Vagina (tissue), 2 donors: ENCODE measurements around the gene WDR37.

Experiments used
- CTCF ChIP-seq, 3 experiments: fragments of 450-650 bp in 2 of 3; fragments of 200-600 bp in 1 of 3; sonication (generic) in 1 of 3; IDR thresholded peaks; one replicate each; pipeline ENCODE4 v1.5.1; 2017 to 2019; ENCODE audit warnings: antibody characterized with exemption in 3 of 3, mild to moderate bottlenecking in 2 of 3, moderate library complexity in 2 of 3
- POLR2A ChIP-seq, 2 donors: fragments of 450-650 bp; IDR thresholded peaks; one replicate each; pipeline ENCODE4 v1.6.1; 2017; ENCODE audit warnings: antibody characterized with exemption in 2 of 2, mild to moderate bottlenecking in 2 of 2, moderate library complexity in 2 of 2
- POLR2AphosphoS5 ChIP-seq, 2 donors: sonication (generic); formaldehyde crosslinking; IDR thresholded peaks; one replicate each; pipeline ENCODE4 v1.9.0; 2017; ENCODE audit warnings: antibody characterized with exemption in 2 of 2, mild to moderate bottlenecking in 2 of 2, low read depth in 1 of 2; ENCODE audit not compliant: insufficient read depth in 1 of 2

GRCh38 chr10:1162481-1163203 is 106.5 kb downstream of the WDR37 start:
- TF ChIP-seq CTCF (IDR thresholded peaks at IDR 0.05) (no peak), POLR2AphosphoS5 (IDR thresholded peaks at IDR 0.05; ENCODE audit: insufficient read depth in 1 of 2, low read depth in 1 of 2) (no peak), POLR2A (IDR thresholded peaks at IDR 0.05) (no peak)
